ENCODE results near the gene PRG3. TPM values are rescaled to one million over a fixed set of nuclear protein-coding genes. Genes with fewer than 3 reads are reported as not detected.

PRG3 gene
- total and polyA plus RNA-seq, 9 of the 15 experiments (the other 6 are each of a cell fraction or from before 2014, with no cell fraction given) = 0.18 to 0.55 (median 0.38) TPM; not detected in 6

DNA sequence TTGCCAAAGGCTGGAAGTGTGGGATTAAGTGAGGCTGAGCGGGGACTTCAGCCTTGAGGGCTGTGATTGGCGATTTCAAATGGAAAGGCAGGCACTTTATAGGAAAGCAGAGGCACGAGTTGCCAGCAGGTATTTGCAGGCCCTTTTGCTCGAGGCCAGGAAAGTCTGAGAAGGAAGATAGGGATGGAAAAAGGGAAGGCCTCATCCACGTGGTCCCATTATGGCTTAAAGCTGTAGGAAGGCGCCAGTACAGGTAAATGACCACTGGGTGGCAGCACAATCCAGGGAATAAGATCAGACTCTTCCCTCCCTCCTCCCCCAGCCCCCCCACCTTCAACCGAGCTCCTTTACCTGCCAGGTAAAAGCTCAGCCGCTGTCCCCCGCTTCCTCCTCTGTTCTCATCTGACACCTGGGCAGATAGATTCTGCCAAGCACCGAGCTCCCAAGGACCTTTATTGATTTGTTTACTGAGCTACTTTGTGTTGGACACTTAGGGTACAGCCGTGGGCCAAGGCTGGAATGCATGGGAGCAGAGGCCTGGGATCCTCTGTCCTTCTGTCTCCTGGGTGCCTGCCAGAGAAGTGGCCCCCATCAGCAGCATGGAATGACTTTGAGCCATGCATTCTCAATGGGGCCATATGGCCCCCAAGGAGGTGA lies 35.3 kb downstream of the PRG3 start (continued):
- TF ChIP-seq, protein P1, sequence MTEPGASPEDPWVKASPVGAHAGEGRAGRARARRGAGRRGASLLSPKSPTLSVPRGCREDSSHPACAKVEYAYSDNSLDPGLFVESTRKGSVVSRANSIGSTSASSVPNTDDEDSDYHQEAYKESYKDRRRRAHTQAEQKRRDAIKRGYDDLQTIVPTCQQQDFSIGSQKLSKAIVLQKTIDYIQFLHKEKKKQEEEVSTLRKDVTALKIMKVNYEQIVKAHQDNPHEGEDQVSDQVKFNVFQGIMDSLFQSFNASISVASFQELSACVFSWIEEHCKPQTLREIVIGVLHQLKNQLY (CRISPR knock-in tag; conservative IDR thresholded peaks at IDR 0.05) = no peak
- TF ChIP-seq ZNF583 (CRISPR knock-in tag; IDR thresholded peaks at IDR 0.05) = no peak
- peak; percentile 87 for TF ChIP-seq L3MBTL2 (IDR thresholded peaks at IDR 0.05)
- TF ChIP-seq CREM (IDR thresholded peaks at IDR 0.05; ENCODE audit: low read depth) = no peak
- TF ChIP-seq FOSL1 (tag; conservative IDR thresholded peaks at IDR 0.05) = no peak
- TF ChIP-seq, protein P2, sequence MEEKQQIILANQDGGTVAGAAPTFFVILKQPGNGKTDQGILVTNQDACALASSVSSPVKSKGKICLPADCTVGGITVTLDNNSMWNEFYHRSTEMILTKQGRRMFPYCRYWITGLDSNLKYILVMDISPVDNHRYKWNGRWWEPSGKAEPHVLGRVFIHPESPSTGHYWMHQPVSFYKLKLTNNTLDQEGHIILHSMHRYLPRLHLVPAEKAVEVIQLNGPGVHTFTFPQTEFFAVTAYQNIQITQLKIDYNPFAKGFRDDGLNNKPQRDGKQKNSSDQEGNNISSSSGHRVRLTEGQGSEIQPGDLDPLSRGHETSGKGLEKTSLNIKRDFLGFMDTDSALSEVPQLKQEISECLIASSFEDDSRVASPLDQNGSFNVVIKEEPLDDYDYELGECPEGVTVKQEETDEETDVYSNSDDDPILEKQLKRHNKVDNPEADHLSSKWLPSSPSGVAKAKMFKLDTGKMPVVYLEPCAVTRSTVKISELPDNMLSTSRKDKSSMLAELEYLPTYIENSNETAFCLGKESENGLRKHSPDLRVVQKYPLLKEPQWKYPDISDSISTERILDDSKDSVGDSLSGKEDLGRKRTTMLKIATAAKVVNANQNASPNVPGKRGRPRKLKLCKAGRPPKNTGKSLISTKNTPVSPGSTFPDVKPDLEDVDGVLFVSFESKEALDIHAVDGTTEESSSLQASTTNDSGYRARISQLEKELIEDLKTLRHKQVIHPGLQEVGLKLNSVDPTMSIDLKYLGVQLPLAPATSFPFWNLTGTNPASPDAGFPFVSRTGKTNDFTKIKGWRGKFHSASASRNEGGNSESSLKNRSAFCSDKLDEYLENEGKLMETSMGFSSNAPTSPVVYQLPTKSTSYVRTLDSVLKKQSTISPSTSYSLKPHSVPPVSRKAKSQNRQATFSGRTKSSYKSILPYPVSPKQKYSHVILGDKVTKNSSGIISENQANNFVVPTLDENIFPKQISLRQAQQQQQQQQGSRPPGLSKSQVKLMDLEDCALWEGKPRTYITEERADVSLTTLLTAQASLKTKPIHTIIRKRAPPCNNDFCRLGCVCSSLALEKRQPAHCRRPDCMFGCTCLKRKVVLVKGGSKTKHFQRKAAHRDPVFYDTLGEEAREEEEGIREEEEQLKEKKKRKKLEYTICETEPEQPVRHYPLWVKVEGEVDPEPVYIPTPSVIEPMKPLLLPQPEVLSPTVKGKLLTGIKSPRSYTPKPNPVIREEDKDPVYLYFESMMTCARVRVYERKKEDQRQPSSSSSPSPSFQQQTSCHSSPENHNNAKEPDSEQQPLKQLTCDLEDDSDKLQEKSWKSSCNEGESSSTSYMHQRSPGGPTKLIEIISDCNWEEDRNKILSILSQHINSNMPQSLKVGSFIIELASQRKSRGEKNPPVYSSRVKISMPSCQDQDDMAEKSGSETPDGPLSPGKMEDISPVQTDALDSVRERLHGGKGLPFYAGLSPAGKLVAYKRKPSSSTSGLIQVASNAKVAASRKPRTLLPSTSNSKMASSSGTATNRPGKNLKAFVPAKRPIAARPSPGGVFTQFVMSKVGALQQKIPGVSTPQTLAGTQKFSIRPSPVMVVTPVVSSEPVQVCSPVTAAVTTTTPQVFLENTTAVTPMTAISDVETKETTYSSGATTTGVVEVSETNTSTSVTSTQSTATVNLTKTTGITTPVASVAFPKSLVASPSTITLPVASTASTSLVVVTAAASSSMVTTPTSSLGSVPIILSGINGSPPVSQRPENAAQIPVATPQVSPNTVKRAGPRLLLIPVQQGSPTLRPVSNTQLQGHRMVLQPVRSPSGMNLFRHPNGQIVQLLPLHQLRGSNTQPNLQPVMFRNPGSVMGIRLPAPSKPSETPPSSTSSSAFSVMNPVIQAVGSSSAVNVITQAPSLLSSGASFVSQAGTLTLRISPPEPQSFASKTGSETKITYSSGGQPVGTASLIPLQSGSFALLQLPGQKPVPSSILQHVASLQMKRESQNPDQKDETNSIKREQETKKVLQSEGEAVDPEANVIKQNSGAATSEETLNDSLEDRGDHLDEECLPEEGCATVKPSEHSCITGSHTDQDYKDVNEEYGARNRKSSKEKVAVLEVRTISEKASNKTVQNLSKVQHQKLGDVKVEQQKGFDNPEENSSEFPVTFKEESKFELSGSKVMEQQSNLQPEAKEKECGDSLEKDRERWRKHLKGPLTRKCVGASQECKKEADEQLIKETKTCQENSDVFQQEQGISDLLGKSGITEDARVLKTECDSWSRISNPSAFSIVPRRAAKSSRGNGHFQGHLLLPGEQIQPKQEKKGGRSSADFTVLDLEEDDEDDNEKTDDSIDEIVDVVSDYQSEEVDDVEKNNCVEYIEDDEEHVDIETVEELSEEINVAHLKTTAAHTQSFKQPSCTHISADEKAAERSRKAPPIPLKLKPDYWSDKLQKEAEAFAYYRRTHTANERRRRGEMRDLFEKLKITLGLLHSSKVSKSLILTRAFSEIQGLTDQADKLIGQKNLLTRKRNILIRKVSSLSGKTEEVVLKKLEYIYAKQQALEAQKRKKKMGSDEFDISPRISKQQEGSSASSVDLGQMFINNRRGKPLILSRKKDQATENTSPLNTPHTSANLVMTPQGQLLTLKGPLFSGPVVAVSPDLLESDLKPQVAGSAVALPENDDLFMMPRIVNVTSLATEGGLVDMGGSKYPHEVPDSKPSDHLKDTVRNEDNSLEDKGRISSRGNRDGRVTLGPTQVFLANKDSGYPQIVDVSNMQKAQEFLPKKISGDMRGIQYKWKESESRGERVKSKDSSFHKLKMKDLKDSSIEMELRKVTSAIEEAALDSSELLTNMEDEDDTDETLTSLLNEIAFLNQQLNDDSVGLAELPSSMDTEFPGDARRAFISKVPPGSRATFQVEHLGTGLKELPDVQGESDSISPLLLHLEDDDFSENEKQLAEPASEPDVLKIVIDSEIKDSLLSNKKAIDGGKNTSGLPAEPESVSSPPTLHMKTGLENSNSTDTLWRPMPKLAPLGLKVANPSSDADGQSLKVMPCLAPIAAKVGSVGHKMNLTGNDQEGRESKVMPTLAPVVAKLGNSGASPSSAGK (IDR thresholded peaks at IDR 0.05) = peak; percentile 54; the same call in 1 of the 2 replicates
- TF ChIP-seq ATF7 (IDR thresholded peaks at IDR 0.05) = no peak
- TF ChIP-seq MYC (IDR thresholded peaks at IDR 0.05; ENCODE audit: low read depth, low read length) = peak; percentile 90
- TF ChIP-seq MYC (CRISPR knock-in tag; IDR thresholded peaks at IDR 0.05; ENCODE audit: borderline replicate concordance, low read depth) = no peak
- TF ChIP-seq PRPF4 (IDR thresholded peaks at IDR 0.05; ENCODE audit: insufficient read depth, low read depth, low read length, poor library complexity, severe bottlenecking) = no peak
- no peak for TF ChIP-seq HNRNPL (IDR thresholded peaks at IDR 0.05; ENCODE audit: low read depth, low read length)
- TF ChIP-seq, protein P3, sequence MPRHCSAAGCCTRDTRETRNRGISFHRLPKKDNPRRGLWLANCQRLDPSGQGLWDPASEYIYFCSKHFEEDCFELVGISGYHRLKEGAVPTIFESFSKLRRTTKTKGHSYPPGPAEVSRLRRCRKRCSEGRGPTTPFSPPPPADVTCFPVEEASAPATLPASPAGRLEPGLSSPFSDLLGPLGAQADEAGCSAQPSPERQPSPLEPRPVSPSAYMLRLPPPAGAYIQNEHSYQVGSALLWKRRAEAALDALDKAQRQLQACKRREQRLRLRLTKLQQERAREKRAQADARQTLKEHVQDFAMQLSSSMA (CRISPR knock-in tag; IDR thresholded peaks at IDR 0.05) = no peak
- TF ChIP-seq, protein P4, sequence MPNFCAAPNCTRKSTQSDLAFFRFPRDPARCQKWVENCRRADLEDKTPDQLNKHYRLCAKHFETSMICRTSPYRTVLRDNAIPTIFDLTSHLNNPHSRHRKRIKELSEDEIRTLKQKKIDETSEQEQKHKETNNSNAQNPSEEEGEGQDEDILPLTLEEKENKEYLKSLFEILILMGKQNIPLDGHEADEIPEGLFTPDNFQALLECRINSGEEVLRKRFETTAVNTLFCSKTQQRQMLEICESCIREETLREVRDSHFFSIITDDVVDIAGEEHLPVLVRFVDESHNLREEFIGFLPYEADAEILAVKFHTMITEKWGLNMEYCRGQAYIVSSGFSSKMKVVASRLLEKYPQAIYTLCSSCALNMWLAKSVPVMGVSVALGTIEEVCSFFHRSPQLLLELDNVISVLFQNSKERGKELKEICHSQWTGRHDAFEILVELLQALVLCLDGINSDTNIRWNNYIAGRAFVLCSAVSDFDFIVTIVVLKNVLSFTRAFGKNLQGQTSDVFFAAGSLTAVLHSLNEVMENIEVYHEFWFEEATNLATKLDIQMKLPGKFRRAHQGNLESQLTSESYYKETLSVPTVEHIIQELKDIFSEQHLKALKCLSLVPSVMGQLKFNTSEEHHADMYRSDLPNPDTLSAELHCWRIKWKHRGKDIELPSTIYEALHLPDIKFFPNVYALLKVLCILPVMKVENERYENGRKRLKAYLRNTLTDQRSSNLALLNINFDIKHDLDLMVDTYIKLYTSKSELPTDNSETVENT (CRISPR knock-in tag; IDR thresholded peaks at IDR 0.05) = no peak

All from K562 (cell line).